Measurements from ENCODE around the gene OR4D9. TPM values are rescaled to one million over a fixed set of nuclear protein-coding genes. Genes with fewer than 3 reads are reported as not detected.
"Not testable (repeated sequence)": the region's sequence is repeated elsewhere in the genome, so short reads cannot be mapped to it uniquely, and the experiment has no call there.

OR4D9 gene
- total RNA-seq, 1 donor, result not detected

- DNase-seq (ENCODE audit: low read depth), result no peak
- H3K4me3 ChIP-seq (ENCODE audit: low read depth, low read length), result no peak overlapping the region
- TF ChIP-seq CTCF (IDR thresholded peaks at IDR 0.05; ENCODE audit: insufficient read depth, low read length), result no peak
Measured at GRCh38 chr11:59501931-59502330, 9.4 kb upstream of the OR4D9 start.

GRCh38 chr11:59503276-59503675 lies 8.1 kb upstream of the OR4D9 start, which contains the start of gene OR4D11:
Gene OR4D11 (plus strand): TSS chr11:59503576. CDS start chr11:59503576, 0 bp downstream.
- TF ChIP-seq CTCF (IDR thresholded peaks at IDR 0.05; ENCODE audit: insufficient read depth, low read length), result no peak
- H3K4me3 ChIP-seq (ENCODE audit: low read depth, low read length), result no peak within 1 kb of the TSS
- DNase-seq (ENCODE audit: low read depth), result no peak

GRCh38 chr11:59511675-59512074 lies 336 bp downstream of the OR4D9 start:
- TF ChIP-seq CTCF (IDR thresholded peaks at IDR 0.05; ENCODE audit: insufficient read depth, low read length), result no peak
- H3K4me3 ChIP-seq (ENCODE audit: low read depth, low read length), result no peak overlapping the region
- no peak for DNase-seq (ENCODE audit: low read depth)

- not testable (repeated sequence) for H3K4me3 ChIP-seq (ENCODE audit: low read depth, low read length); DNase-seq (ENCODE audit: low read depth)
Measured at GRCh38 chr11:59520139-59520538, 8.8 kb downstream of the OR4D9 start.

- DNase-seq (ENCODE audit: low read depth), result no peak
- no peak overlapping the region for H3K4me3 ChIP-seq (ENCODE audit: low read depth, low read length)
- no peak for TF ChIP-seq CTCF (IDR thresholded peaks at IDR 0.05; ENCODE audit: insufficient read depth, low read length)
Measured at GRCh38 chr11:59520741-59521140, 9.4 kb downstream of the OR4D9 start.

GRCh38 chr11:59523541-59523940 lies 12.2 kb downstream of the OR4D9 start:
- no peak for TF ChIP-seq CTCF (IDR thresholded peaks at IDR 0.05; ENCODE audit: insufficient read depth, low read length)
- no peak overlapping the region for H3K4me3 ChIP-seq (ENCODE audit: low read depth, low read length)
- no peak for DNase-seq (ENCODE audit: low read depth)

- H3K4me3 ChIP-seq (ENCODE audit: low read depth, low read length), result no peak overlapping the region
- DNase-seq (ENCODE audit: low read depth), result no peak
- no peak for TF ChIP-seq CTCF (IDR thresholded peaks at IDR 0.05; ENCODE audit: insufficient read depth, low read length)
Measured at GRCh38 chr11:59528711-59529110, 17.4 kb downstream of the OR4D9 start.
